ENCODE measurements around the gene BCL2L1.

Gene BCL2L1

DNA sequence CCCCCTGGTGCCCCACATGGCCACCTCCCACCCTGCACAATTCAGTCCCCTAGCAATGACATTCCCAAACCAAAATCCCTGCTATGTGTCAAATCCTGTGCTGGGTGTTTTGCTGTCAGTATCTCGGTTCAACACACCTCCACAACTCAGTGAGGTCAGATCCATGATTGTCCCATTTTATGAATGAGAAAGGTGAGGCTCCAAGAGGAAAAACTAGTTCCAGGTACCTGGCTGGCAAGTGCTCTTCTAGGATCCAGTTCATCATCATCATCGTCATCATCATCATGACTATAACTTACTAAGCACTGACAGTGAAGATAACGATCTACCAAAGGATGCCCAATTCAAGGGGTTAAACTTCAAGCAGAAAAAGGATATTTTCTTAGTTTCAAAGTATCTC, 102.4 kb downstream of the BCL2L1 start:
- TF ChIP-seq POLR2AphosphoS5 (IDR thresholded peaks at IDR 0.05; ENCODE audit: low read depth, low read length) (no peak), TAF1 (IDR thresholded peaks at IDR 0.05; ENCODE audit: borderline replicate concordance, low read depth, low read length) (no peak), POLR2A (IDR thresholded peaks at IDR 0.05; ENCODE audit: low read depth, low read length) (no peak)
- FAIRE-seq (no peak), DNase-seq (ENCODE audit: insufficient read length) (no peak)

DNA sequence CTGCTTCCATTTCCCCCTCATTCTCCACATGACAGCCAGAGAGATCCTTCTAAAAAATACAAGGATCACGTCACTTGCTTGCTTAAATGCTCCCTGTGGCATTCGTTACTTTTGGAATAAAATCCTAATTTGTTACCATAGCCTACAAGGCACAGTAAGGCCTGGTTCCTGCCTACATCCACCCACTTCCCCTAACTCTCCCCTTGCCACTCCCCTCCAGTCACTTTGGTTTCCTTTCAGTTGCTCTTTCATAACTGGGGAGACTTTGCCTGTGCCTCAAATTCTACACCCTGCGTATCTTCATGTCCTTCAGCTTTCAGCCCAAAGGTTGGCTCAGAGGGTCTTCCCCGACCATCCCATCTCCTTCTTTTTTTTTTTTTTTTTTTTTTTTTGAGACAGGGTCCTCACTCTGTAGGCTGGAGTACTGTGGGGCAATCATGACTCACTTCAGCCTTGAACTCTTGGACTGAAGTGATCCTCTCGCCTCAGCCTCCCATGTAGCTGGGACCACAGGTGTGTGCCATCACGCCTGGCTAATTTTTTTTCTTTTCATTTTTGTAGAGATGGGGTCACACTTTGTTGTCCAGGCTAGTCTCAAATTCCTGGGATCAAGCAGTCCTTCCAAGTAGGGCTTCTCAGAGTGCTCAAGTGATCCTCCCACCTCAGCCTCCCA, 105.1 kb downstream of the BCL2L1 start:
- FAIRE-seq (no peak), DNase-seq (ENCODE audit: insufficient read length) (no peak)
- TF ChIP-seq POLR2AphosphoS5 (IDR thresholded peaks at IDR 0.05; ENCODE audit: low read depth, low read length) (no peak), TAF1 (IDR thresholded peaks at IDR 0.05; ENCODE audit: borderline replicate concordance, low read depth, low read length) (no peak), POLR2A (IDR thresholded peaks at IDR 0.05; ENCODE audit: low read depth, low read length) (no peak)

DNA sequence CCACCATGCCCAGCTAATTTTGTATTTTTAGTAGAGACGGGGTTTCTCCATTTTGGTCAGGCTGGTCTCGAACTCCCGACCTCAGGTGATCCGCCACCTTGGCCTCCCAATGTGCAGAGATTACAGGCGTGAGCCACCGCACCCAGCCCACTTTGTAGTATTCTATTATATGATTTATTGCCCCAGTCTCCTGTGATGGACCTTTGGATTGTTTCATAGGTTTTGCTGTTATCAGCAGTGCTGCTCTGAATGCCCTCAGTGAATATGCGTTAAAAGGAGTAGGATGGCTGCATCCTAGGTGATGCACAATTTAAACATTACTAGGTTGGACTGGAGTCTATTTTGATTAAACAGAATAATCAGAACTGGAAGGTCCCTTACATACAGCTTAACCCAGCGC, 107.3 kb downstream of the BCL2L1 start:
- no peak for DNase-seq (ENCODE audit: insufficient read length)
- no peak for FAIRE-seq

More for the DNA sequence above, 107.3 kb downstream of the BCL2L1 start:
- no peak for TF ChIP-seq POLR2A (IDR thresholded peaks at IDR 0.05; ENCODE audit: low read depth, low read length)
- no peak for TF ChIP-seq POLR2AphosphoS5 (IDR thresholded peaks at IDR 0.05; ENCODE audit: low read depth, low read length)
- no peak for TF ChIP-seq TAF1 (IDR thresholded peaks at IDR 0.05; ENCODE audit: borderline replicate concordance, low read depth, low read length)

All from GM12892 (cell line).